GM18520 (cell line): ENCODE data around the gene ZFAND6.
"Not testable (repeated sequence)": the region's sequence is repeated elsewhere in the genome, so short reads cannot be mapped to it uniquely, and the experiment has no call there.

Source experiments
- ATAC-seq: cut with Tn5 transposase; IDR thresholded peaks from one replicate; pipeline ENCODE4 v1.9.1; 2021; ENCODE audit not compliant: unreplicated experiment

The ZFAND6 gene

DNA sequence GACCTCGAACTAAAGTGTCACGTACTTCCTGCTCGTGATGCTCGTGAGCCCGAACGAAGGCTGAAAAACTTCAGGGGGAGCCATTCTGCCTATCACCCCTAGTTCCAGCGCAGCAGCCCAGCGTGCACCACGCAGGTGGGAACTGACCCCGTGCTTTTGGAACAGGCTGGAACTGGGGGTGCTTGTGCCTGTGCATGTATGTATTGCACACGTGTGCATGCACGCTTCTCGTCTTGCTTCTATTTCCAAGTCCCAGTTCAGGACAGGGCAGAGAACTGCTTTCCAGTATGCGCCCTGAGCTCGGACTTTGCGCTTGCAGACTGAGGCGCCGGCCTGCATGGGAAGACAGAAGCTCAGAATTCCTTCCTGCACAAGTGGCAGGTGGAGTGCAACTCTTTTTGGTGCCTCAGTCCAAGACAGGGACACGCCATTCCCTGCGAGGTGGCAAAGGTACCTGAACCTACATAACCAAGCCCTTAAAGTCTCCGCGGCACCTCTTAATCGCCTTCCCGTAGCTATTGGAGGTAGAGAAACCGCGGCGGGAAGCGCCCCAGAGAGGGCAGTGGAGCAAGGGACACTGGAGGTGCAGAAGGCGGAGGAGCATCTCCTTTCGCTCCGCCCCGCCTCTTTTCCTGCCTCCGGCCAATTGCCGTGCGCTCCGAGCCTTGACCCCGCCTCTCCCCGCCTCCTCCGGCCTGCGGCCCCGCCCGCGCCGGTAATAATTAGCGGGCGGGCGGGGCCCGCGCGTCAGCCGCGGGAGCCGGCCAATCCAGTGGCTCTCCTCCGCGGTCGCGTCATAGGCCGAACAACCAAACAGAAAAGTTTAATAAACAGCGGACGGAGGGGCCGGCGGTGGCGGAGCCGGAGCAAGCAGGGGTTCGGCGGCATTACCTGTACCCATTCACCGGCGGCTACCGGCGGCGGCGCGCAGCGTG, at the start of gene ZFAND6:
ZFAND6 (plus strand) TSS at position 826 of the 935 bp plus-strand sequence. CDS start 60,669 bp downstream, outside the sequence.
- ATAC-seq: peak; percentile 68

DNA sequence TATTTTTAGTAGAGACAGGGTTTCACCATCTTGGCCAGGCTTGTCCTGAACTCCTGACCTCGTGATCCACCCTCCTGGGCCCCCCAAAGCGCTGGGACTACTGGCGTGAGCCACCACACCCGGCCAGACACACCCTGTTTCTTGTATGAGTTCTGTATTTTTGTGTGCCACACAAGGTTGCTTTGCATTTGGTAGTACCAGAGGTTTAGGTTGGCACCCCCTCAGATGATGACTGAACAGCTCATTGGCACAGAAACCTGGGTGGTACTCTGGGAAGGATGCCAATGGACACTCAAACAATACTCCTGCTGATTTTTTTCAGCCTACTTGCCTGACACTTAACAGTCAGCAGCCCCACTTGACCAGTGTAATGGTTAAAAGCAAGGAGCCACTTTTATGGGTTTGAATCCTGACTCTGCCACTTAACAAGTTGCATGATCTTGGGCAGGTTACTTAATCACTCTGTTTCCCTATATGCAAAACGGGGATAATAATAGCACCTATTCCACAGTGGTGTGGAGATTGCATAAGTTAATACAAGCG, 49.3 kb upstream of the ZFAND6 start:
- ATAC-seq: no peak

DNA sequence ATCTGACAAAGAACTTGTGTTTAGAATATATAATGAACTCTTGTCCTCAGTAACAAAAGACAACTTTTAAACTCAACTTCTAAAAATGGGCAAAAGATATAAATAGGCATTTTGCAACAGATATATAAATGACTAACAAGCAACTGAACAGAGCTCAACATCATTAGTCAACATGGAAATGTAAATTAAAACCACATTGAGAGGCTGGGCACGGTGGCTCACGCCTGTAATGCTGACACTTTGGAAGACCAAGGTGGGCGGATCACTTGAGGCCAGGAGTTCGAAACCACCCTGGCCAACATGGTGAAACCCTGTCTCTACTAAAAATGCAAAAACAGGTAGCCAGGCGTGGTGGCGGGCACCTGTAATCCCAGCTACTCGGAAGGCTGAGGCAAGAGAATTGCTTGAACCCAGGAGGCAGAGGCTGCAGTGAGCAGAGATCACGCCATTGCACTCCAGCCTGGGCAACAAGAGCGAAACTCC, 48.4 kb upstream of the ZFAND6 start:
- ATAC-seq: peak; percentile 42

DNA sequence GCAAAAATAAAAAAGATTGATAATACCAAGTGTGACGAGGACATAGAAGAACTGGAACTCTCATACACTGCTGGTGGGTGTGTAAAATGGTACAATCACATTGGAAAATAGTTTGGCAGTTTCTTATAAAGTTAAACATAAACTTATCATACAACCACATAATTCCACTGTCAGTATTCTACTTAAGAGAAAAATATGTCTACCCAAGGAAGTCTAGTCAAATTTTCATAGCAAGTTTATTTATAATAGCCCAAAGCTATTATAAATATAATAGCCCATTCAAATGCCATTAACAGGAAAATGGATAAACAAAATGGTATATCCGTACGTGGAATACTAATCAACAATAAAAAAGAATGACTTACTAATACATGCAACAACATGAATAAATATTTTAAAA, 47.9 kb upstream of the ZFAND6 start:
- no peak for ATAC-seq

DNA sequence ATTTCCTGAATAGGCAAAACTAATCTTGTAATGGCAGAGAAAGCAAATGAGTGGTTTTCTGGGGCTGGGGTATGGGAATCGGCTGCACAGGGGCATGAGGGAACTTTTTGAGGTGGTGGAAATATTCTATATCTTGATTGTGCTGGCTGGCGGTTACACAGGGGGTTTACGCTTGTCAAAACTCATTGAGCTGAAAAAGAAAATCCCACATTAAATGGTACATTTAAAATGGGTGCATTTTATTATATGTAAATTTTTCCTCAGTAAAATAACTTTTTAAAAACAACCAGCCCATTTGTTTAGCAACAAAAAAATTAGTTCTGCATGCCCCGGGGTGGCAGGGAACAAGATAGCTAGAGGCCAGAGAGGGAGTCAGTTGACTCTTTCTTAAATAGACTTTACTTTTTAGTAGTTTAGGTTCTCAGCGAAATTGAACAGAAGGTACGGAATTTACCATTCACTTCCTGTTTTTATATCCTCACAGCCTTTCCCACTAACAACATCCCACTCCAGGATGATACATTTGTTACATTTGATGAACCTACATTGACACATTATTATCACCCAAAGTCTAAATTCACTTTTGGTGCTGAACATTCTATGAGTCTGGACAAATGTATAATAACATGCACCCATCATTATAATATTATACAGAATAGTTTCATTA, 47.3 kb upstream of the ZFAND6 start:
- no peak for ATAC-seq

DNA sequence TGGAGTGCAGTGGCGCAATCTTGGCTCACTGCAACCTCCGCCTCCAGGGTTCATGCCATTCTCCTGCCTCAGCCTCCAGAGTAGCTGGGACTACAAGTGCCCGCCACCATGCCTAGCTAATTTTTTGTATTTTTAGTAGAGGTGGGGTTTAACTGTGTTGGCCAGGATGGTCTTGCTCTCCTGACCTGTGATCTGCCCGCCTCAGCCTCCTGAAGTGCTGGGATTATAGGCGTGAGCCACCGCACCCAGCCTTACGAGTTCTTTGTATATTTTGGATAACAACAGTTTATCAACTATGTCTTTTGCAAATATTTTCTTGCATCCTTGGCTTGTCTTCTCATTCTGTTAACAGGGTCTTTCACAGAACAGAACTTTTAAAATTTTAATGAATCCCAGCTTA, 45.3 kb upstream of the ZFAND6 start:
- ATAC-seq: not testable (repeated sequence)

DNA sequence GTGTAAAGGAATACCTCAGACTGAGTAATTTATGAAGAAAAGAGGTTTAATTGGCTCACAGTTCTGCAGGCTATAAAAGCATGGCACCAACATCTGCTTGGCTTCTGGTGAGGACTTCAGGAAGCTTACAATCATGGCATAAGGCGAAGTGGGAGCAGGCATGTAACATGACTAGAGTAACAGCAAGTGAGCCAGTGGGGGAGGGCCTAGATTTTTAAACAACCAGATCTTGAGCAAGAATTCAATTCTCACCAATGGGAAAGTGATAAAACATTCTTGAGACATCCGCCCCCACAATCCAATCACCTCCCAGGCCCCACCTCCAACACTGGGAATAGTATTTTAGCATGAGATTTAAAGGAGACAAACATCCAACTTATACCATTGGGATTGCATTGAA, 44.3 kb upstream of the ZFAND6 start:
- ATAC-seq: no peak

DNA sequence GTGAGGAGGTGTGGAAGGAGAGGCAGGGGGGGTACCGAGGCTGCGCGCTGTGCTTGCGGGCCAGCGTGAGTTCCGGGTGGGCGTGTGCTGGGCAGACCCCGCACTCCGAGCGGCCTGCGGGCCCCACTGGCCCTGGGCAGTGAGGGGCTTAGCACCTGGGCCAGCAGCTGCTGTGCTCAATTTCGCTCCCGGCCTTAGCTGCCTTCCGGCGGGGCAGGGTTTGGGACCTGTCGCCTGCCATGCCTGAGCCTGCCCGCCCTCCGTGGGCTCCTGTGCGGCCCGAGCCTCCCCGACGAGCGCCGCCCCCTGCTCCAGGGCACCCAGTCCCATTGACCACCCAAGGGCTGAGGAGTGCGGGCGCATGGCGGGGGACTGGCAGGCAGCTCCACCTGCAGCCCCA, 43.0 kb upstream of the ZFAND6 start:
- not testable (repeated sequence) for ATAC-seq

DNA sequence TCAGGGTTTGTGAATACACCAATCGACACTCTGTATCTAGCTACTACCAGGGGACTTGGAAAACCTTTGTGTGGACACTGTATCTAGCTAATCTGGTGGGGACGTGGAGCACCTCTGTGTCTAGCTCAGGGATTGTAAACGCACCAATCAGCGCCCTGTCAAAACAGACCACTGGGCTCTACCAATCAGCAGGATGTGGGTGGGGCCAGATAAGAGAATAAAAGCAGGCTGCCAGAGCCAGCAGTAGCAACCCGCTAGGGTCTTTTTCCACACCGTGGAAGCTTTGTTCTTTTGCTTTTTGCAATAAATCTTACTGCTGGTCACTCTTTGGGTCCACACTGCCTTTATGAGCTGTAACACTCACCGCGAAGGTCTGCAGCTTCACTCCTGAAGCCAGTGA, 42.3 kb upstream of the ZFAND6 start:
- not testable (repeated sequence) for ATAC-seq

DNA sequence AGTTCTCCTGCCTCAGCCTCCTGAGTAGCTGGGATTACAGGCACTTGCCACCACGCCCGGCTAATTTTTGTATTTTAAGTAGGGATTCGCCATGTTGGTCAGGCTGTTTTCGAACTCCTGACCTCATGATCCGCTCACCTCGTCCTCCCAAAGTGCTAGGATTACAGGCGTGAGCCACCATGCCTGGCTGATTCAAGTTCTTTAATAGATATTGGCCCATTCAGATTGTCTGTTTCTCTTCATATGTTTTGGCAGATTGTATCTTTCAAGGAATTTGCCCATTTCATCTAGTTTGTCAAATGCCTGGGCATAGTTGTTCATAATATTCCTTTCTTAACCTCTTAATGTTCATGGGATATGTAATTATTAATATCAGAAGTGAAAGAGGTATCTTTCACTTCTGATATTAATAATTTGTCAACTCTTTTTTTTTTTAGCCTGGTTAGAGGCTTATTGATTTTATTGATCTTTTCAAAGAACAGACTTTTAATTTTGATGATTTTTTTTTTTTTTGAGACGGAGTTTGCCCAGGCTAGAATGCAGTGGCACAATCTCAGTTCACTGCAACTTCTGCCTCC, 40.2 kb upstream of the ZFAND6 start:
- ATAC-seq: no peak

DNA sequence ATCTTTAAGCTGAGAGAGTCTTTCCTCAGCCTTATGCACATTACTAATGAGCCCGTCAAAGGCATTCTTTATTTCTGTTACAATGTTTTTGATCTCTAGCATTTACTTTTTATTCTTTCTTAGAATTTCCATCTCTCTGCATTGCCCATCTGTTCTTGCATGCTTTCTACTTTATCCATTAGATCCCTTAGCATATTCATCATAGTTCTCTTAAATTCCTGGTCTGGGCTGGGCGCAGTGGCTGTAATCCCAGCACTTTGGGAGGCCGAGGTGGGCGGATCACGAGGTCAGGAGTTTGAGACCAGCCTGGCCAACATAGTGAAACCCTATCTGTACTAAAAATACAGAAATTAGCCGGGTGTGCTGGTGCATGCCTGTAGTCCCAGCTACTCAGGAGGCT, 39.3 kb upstream of the ZFAND6 start:
- not testable (repeated sequence) for ATAC-seq

DNA sequence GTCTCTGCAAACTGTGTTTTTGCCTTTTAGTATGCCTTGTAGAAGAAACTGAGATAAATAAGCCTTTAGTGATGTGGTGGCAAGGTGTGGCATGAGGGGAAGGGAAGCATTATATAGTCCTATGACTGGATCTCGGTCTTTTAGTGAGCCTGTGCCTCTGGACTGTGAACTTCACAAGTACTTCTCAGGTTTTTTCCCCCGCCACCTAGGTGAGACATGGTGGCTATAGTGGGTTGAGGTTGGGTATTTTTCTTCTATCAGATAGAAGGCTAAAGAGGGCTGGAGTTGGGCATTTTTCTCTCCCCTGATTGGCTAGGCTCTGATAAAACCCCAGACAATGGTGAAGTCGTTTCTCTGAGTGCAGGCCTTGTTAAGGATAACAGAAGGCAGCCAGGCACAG, 38.7 kb upstream of the ZFAND6 start:
- no peak for ATAC-seq

DNA sequence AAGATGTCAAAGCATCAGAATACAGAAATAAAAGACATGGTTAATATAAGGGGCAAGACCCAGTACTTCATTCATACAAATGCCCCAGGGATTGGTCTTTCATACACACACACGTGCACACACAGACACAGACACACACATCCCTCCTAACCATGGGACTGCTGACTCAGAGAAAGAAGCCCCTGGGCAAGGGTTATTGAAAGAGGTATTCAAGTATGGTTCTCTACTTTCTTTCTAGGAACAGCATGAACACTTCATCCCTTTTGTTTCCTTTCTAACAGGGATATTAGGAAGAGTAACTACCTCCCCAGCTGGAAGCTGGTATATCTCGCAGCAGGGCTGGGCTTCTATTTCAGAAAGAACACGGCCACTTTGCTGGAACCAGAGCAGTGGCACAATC, 33.2 kb upstream of the ZFAND6 start:
- no peak for ATAC-seq

DNA sequence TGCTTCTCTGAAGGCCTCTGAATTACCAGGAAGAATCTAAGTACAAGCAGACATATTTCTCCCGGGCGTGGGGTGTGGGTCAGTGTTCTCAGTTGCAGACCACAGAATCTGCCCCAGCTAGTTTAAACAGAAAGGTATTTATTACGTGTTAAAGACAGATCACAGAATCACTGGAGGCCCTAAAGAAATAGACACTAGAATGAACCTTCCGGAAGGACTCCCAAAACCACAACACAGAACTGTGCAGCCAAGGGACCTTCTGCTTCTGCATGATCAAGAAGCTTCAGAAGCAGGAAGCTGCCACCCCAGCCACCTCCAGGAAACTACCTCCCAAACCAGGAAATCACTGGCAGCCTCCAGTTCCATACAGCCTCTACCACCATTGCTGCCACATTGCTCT, 32.7 kb upstream of the ZFAND6 start:
- no peak for ATAC-seq

DNA sequence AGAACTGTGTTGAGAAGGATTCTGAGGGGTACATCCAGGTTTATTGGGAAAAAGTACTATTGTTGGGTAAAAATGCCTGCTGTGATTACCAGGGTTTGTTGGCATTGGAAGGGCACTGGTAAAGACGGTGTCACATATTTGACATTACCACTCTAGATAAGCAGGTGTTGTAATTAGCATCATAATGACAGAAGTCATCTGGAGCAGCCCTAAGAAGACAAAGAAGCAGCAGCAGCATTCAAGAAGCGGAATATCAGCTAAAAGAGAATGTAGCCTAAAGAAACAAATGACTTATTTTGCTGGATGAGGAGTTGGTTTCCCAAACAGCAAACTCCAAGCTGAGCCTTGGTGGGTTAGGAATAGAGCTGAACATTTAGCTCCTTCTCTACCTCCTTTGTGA, 30.5 kb upstream of the ZFAND6 start:
- ATAC-seq: no peak

DNA sequence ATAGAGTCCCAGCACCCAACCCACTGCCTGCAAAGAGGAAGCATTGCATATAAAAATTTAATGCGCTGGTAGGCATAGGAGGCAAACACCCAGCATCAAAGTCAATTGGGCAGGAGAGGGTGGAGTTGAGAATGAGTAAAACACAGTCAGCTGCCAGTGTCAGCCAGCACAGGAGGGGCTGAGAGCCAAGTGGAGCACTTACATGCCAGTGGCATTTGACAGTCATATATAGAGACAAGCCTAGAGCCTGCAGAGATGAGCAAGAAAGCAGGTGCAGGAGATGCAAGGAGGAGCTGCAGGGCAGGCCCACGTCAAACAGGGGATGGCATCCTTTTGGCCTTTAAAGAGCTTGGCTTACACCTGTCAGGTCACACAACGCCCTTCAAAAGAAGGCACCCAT, 27.6 kb upstream of the ZFAND6 start:
- ATAC-seq: no peak

DNA sequence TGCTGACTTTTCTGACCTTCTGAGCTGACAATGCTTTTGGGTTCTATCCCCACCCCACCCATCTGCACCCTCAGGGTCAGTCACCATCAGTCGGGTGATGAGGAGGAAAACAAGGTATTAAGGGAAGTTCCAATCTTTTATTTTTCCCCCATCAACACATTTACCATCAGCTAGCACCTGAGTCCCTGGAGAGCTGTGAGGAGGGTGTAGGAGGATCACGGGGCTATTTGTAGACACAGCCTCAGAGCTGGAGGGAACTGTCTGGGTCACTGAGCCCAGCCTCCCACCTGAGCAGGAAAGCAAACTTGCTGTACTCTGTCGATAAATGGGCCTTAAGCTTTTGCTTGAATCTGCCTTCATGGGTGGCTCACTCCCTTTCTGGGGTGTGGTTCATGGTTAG, 24.8 kb upstream of the ZFAND6 start:
- ATAC-seq: no peak

DNA sequence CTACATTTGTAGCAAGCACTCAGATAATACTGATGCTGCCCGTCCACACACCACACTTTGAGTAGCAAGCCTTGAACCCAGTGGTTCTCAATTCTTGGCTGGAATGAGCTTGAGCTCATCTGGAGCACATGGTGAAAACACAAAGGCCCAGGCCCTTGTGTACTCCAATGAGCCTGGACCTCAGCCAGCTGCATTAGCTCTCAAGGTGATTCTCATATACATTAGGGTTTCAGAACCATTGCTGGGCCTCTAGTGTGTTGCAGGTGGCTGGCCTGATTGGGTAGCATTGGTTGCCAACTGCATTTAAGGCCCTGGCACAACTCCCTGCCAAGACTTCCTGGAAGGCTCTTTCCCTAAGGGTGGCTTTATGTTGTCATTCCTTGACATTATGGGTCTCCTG, 23.4 kb upstream of the ZFAND6 start:
- no peak for ATAC-seq

DNA sequence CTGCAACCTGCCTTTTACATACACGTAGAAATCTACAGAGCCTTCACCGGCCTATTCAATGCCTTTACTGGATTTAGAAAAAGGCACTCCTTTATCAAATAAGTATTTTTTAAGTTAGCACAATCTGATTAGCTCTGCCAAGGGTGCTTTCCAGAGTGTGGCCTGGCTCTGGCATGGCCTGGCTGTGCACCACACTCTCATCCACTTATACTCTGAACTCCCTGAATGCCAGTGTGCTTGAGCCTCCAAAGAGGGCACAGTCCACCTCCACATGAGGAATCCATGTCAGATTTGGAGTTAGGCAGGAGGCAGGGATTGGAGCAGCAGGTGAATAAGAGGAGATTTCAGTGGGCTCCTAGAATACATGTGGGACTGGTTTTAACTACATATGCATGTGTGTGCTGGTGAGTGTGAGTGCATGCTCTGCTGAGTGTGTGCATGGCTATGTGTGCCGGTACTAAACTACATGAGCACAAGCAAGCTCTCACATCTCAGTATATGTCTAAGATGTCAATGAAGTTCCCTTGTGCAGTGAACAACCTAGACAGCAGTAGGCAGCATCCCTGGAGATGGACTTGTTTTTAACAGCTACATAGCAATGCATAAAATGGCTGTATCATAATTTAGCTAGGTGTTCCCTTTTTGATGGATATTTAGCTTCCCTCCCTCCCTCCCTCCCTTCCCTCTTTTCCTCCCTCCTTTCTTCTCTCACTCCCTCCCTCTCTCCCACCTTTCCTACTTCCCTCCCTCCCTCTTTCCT, 17.8 kb upstream of the ZFAND6 start:
- ATAC-seq: no peak

DNA sequence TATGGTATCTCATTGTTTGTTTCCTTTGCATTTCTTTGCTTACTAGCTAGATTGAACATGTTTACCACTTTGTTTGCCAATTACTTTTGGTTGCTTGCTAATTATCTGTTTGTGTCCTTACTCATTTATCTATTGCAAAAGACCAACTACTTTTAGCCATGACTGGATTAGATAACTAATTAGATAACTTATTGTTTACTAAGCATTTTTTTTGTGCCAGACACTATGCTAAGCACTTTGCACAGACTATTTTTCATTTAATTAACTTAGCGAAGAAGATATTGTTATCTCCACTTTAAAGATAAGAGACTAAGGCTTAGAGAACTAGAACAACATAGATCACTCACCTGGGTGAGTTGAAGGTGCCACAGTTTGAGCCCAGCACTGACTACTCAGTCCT, 16.9 kb upstream of the ZFAND6 start:
- no peak for ATAC-seq

DNA sequence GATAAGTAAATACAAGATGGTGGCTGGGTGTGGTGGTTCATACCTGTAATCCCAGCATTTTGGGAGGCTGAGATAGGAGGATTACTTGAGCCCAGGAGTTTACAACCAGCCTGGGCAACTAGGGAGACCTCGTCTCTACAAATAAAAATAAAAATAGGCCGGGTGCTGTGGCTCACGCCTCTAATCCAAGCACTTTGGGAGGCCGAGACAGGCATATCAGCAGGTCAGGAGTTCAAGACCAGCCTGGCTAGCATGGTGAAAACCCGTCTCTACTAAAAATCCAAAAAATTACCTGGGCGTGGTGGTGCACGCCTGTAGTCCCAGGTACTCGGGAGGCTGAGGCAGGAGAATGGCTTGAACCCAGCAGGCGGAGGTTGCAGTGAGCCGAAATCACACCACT, 14.3 kb upstream of the ZFAND6 start:
- ATAC-seq: not testable (repeated sequence)
